Measurements from ENCODE around the gene PCSK4.
A peak's percentile ranks its signal among the peaks of the same experiment; 100 is the strongest.
"Not testable (repeated sequence)": the region's sequence is repeated elsewhere in the genome, so short reads cannot be mapped to it uniquely, and the experiment has no call there.

Gene PCSK4

GRCh38 chr19:1522061-1522460, 31.9 kb upstream of the PCSK4 start:
- DNase-seq (ENCODE audit: low read depth in 2 of 2): no peak

- DNase-seq (ENCODE audit: low read depth in 2 of 2): no peak
Measured at GRCh38 chr19:1521636-1522035, 31.5 kb upstream of the PCSK4 start.

- no peak for DNase-seq (ENCODE audit: low read depth in 2 of 2)
Measured at GRCh38 chr19:1520203-1520780, 30.1 kb upstream of the PCSK4 start.

GRCh38 chr19:1519802-1520201, 29.7 kb upstream of the PCSK4 start:
- not testable (repeated sequence) for DNase-seq (ENCODE audit: low read depth in 2 of 2)

- no peak for DNase-seq (ENCODE audit: low read depth in 2 of 2)
Measured at GRCh38 chr19:1518471-1518870, 28.3 kb upstream of the PCSK4 start.

GRCh38 chr19:1516395-1516753, 26.2 kb upstream of the PCSK4 start:
- DNase-seq (ENCODE audit: low read depth in 2 of 2): no peak

GRCh38 chr19:1514986-1515721, 25.0 kb upstream of the PCSK4 start:
- no peak for DNase-seq (ENCODE audit: low read depth in 2 of 2)

- DNase-seq (ENCODE audit: low read depth in 2 of 2): no peak
Measured at GRCh38 chr19:1514295-1514661, 24.1 kb upstream of the PCSK4 start.

GRCh38 chr19:1513499-1514294, 23.5 kb upstream of the PCSK4 start:
- peak; percentile 63 to 67 for DNase-seq (ENCODE audit: low read depth in 2 of 2)

GRCh38 chr19:1512671-1513498, 22.7 kb upstream of the PCSK4 start, which contains the start of gene ADAMTSL5:
TSS of gene ADAMTSL5 (minus strand) at chr19:1513019. CDS start at chr19:1510943, 2,076 bp downstream.
- DNase-seq (ENCODE audit: low read depth in 2 of 2): peak; percentile 61 to 73

- DNase-seq (ENCODE audit: low read depth in 2 of 2): no peak
Measured at GRCh38 chr19:1511318-1512317, 21.5 kb upstream of the PCSK4 start.

- DNase-seq (ENCODE audit: low read depth in 2 of 2): no peak
Measured at GRCh38 chr19:1510807-1511206, 20.7 kb upstream of the PCSK4 start.

GRCh38 chr19:1510442-1510806, 20.3 kb upstream of the PCSK4 start:
- DNase-seq (ENCODE audit: low read depth in 2 of 2): no peak

GRCh38 chr19:1509602-1510441, 19.7 kb upstream of the PCSK4 start:
- DNase-seq (ENCODE audit: low read depth in 2 of 2): no peak

- no peak for DNase-seq (ENCODE audit: low read depth in 2 of 2)
Measured at GRCh38 chr19:1508507-1508856, 18.3 kb upstream of the PCSK4 start.

- peak; percentile 75 to 87 for DNase-seq (ENCODE audit: low read depth in 2 of 2)
Measured at GRCh38 chr19:1507763-1508506, 17.8 kb upstream of the PCSK4 start.

- DNase-seq (ENCODE audit: low read depth in 2 of 2): no peak
Measured at GRCh38 chr19:1507192-1507660, 17.1 kb upstream of the PCSK4 start.

GRCh38 chr19:1505991-1506881, 16.1 kb upstream of the PCSK4 start:
- DNase-seq (ENCODE audit: low read depth in 2 of 2): no peak

All from stimulated activated CD8-positive, alpha-beta memory T cell treated with anti-CD3 and anti-CD28 coated beads, Interleukin-2, amount 100 ng/mL, for 48 hours (primary cell).